HUDEP-2 (cell line): ENCODE data around the gene SAPCD2.

Source experiments
- DNase-seq, 76 experiments: peaks; one replicate each; lab custom pipeline; 2025; ENCODE audit not compliant: unreplicated experiment in 76 of 76; lab: John Stamatoyannopoulos, UW

Gene SAPCD2

DNA sequence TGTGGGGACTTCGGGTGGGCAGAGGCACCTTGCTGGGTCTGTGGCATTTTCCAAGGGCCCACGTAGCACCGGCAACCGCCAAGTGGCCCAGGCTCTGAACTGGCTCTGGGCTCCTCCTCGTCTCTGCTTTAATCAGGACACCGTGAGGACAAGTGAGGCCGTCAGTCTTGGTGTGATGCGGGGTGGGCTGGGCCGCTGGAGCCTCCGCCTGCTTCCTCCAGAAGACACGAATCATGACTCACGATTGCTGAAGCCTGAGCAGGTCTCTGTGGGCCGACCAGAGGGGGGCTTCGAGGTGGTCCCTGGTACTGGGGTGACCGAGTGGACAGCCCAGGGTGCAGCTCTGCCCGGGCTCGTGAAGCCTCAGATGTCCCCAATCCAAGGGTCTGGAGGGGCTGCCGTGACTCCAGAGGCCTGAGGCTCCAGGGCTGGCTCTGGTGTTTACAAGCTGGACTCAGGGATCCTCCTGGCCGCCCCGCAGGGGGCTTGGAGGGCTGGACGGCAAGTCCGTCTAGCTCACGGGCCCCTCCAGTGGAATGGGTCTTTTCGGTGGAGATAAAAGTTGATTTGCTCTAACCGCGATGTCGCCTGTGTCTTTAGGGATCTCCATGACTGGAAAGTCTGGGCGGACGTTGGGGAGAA, 38.4 kb upstream of the SAPCD2 start:
- no peak for DNase-seq

DNA sequence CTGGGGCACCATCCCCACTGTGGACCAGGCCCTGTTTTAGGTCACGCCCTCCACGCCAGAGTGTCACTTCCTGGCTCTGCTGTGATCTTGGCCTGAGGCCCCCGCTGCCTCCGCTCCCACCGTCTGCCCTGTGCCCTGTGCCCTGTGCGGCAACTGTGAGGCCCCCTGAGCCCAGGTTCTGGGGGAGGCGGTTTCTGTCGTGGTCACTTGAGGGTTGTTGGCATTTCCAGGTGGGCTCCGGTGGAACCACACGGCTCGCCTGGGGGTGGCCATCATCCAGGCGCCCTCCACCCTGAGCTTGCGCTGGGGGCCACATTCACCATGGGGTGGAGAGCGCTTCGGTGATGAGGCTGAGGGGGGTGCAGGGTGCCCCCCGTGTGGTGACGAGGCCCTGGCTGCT, 37.6 kb upstream of the SAPCD2 start:
- DNase-seq = no peak

DNA sequence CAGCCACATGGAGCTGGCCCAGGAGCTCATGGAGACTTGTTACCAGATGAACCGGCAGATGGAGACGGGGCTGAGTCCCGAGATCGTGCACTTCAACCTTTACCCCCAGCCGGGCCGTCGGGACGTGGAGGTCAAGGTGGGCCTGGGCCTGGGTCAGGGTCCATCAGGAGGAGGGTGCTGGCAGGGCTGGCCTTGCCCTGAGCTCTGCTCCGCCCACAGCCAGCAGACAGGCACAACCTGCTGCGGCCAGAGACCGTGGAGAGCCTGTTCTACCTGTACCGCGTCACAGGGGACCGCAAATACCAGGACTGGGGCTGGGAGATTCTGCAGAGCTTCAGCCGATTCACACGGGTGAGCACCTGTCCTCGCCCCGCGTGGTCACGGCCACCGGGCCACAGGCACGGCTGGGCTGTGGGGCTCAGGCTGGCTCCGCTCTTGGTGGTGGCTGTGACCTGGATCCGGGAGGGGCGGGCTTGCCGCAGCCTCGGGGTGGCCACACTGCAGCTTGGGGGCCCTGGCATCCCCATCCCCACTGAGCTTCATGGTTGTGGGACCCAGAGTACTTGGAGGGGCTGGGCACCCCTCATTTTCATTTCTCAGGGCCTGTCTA, 37.1 kb upstream of the SAPCD2 start:
- no peak for DNase-seq

- no peak for DNase-seq
These were observed 36.4 kb upstream of the SAPCD2 start for GRCh38 chr9:137106662-137107250.

DNA sequence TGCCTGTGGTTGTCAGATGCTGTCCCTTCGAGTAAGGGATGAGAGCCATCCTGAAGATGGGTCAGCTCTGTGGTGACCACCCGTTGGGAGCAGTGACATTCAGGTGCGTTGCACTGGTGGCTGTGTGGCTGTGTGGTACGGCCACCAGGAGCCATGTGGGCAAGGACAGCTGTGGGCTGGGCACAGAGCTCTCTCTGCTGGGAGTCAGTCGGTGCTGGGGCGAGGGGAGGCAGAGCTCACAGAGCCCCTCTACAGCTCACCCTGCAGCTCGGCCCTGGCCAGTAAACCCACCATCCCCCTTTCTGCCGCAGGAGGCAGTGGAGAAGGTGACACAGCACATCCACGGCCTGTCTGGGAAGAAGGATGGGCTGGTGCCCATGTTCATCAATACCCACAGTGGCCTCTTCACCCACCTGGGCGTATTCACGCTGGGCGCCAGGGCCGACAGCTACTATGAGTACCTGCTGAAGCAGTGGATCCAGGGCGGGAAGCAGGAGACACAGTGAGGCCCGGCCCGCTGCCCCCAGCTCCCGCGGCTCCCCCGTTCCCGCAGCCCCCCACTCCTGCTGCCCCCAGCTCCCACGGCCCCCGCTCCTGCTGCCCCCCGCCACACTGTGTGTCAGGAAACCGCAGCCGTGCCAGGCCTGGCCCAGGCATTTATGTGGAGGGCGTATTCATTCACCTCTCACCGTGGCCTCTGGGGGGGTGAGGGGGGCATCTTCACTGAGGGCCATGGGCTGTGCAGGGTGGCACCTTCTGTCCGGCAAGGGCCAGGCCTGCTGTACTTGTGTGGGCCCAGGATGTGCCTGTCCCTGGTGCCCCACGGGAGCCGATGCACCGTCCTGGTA, 35.7 kb upstream of the SAPCD2 start:
- DNase-seq = no peak

DNA sequence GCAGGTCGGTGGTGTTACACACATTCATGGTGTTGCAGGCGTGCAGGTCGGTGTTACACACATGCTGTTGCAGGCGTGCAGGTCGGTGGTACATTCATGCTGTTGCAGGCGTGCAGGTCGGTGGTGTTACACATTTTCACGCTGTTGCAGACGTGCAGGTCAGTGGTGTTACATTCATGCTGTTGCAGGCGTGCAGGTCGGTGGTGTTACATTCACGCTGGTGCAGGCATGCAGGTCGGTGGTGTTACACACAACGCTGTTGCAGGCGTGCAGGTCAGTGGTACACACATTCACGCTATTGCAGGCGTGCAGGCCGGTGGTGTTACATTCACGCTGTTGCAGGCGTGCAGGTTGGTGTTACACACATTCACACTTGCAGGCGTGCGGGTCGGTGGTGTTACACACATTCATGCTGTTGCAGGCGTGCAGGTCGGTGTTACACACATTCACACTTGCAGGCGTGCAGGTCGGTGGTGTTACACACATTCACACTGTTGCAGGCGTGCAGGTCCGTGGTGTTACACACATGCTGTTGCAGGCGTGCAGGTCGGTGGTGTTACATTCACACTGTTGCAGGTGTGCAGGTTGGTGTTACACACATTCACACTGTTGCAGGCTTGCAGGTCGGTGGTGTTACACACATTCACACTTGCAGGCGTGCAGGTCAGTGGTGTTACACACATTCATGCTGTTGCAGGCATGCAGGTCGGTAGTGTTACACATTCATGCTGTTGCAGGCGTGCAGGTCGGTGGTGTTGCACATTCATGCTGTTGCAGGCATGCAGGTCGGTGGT, 33.0 kb upstream of the SAPCD2 start:
- no peak for DNase-seq

- DNase-seq = no peak
These were observed 28.9 kb upstream of the SAPCD2 start for GRCh38 chr9:137099231-137099630.

DNA sequence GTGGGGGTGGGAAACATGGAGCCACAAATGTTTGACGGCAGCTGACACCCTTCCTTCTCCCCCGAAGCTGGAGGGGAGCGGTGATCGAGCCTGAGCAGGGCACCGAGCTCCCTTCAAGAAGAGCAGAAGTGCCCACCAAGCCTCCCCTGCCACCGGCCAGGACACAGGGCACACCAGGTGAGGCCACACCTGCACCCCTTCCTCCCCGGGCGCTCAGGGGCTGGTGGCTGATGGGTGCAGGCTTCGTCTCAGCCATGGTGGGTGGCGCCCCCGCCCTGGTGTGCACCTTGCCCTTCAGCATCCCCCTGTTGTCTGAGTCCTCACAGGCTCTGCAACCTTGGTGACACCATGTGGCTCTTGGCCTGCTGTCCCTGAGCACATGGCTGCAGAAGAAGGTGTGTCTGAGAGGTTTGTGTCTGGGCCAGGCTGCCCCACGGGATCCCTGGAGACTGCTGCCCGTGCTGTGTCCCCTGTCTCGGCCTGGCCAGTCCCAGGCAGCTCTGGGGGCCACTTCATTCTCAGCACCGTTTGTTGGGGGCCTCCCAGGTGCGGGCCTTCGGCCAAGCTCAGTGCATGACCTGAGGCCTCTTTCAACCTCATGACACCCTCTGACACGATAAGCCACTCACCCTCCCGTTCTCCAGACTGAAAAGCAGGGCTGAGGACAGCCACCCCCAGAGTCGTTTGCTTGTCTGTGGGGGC, 27.6 kb upstream of the SAPCD2 start:
- DNase-seq = no peak

- no peak for DNase-seq
These were observed 26.6 kb upstream of the SAPCD2 start for GRCh38 chr9:137096785-137097546.

GRCh38 chr9:137095664-137096517, 25.5 kb upstream of the SAPCD2 start:
- DNase-seq = no peak

GRCh38 chr9:137089232-137089947, 19.0 kb upstream of the SAPCD2 start:
- no peak for DNase-seq

DNA sequence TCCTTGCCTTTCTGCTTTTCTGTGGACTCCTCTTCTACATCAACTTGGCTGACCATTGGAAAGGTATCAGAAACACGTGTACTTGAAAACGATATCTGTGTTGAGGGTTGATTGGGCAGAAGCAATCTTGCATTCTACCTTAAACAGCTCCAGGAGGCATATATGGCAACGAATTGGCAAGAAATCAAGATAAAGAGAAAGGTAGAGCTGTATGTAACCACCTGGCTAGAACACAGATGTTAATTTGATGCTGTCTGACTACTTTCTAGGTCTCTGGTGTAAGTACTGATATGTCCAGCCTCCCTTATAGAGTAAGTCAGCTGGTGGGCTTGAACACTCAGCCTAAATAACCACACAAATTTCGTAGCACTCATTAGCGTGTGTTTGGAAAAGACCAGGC, 17.8 kb upstream of the SAPCD2 start:
- DNase-seq = no peak

GRCh38 chr9:137087409-137087925, 17.1 kb upstream of the SAPCD2 start:
- peak in 28 of 76 experiments; percentile 6 to 46 (median 28) for DNase-seq

DNA sequence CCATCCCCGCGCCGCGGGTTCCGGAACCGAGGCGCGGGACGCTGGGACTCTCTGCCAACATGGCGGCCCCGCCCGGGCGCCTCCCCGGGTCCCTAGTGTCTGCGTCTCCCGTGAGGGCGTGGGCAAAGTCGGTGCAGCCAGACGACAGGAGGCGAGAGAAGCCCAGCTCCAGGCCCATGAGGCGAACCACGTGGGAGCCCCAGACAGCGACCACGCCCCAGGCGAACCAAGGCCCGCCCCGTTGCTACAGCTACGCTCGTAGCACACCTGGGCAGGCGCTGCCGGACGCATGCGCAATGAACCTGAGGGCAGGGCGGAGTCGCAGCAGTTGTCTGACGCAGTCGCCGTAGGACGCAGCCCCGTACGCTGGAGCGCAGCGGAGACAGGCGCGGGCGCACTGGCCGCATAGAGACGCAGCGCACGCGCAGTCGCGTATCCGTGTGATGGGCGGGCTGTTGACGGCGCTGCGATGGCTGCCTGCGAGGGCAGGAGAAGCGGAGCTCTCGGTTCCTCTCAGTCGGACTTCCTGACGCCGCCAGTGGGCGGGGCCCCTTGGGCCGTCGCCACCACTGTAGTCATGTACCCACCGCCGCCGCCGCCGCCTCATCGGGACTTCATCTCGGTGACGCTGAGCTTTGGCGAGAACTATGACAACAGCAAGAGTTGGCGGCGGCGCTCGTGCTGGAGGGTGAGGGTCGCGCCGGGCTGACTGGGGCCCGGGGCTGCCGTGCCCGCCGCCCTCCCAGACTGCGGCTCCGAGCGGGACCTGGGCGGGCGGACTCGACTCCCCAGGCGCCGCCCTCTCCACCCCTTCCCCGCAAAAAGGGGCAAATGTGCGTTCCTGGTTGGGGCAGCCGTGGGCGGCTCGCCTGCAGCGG, 16.4 kb upstream of the SAPCD2 start, which contains the start of gene MAN1B1:
Gene MAN1B1, plus strand, starts transcription at position 455 of the 878 bp plus-strand sequence. Its CDS starts 15 bp downstream, at position 470.
- DNase-seq = peak in 75 of 76 experiments; percentile 82 to 99 (median 98)

GRCh38 chr9:137085920-137086530, 15.7 kb upstream of the SAPCD2 start:
- DNase-seq = peak in 35 of 76 experiments; percentile 9 to 74 (median 34)

GRCh38 chr9:137084526-137084925, 14.2 kb upstream of the SAPCD2 start:
- DNase-seq = no peak
